Aorta (tissue), 5 donors: ENCODE data around the gene CLEC18C. TPM values are rescaled to one million over a fixed set of nuclear protein-coding genes. Genes with fewer than 3 reads are reported as not detected.
A peak's percentile ranks its signal among the peaks of the same experiment; 100 is the strongest.

Experiments
- ATAC-seq: fragments of 200-7000 bp; cut with Tn5 transposase; one replicate; pipeline ENCODE4 v1.9.1; 2022; ENCODE audit warnings: moderate library complexity; ENCODE audit not compliant: low FRiP score
- DNase-seq, 2 donors: peaks; one replicate each; pipeline ENCODE4 v3.0.0-alpha.2; 2020
- H3K27ac ChIP-seq, 2 donors: one replicate each; pipeline ENCODE4 v1.5.1; 2013; ENCODE audit warnings: low read length in 2 of 2, mild to moderate bottlenecking in 2 of 2, moderate library complexity in 2 of 2, control low read depth in 1 of 2, inconsistent platforms in 1 of 2, low read depth in 1 of 2
- H3K27me3 ChIP-seq, 2 donors: one replicate each; pipeline ENCODE4 v1.6.1; 2013; ENCODE audit warnings: control low read depth in 1 of 2, low read length in 1 of 2, mild to moderate bottlenecking in 1 of 2, moderate library complexity in 1 of 2; ENCODE audit not compliant: insufficient read depth in 2 of 2, control insufficient read depth in 1 of 2
- H3K36me3 ChIP-seq, 2 donors: one replicate each; pipeline ENCODE4 v1.6.1; 2013; ENCODE audit warnings: control low read depth in 1 of 2, low read length in 1 of 2, mild to moderate bottlenecking in 1 of 2; ENCODE audit not compliant: insufficient read depth in 2 of 2, control insufficient read depth in 1 of 2
- H3K4me1 ChIP-seq, 2 donors: one replicate each; pipeline ENCODE4 v1.6.1; 2013; ENCODE audit warnings: low read length in 2 of 2, control low read depth in 1 of 2, mild to moderate bottlenecking in 1 of 2, moderate library complexity in 1 of 2; ENCODE audit not compliant: insufficient read depth in 2 of 2, control insufficient read depth in 1 of 2
- H3K4me3 ChIP-seq, 2 donors: one replicate each; pipeline ENCODE4 v1.5.1; 2013; ENCODE audit warnings: low read length in 2 of 2, control low read depth in 1 of 2, mild to moderate bottlenecking in 1 of 2
- H3K9me3 ChIP-seq: one replicate; pipeline ENCODE4 v1.6.1; 2013; ENCODE audit warnings: mild to moderate bottlenecking, low read length; ENCODE audit not compliant: control insufficient read depth
- WGBS, 2 donors: extraction: QIAGEN DNeasy Blood & Tissue Kit; methylation state at CpG; one replicate each; pipeline ENCODE4 v1.1.7; 2013; 5-methylcytosine and 5-hydroxymethylcytosine counted together
- intact Hi-C, 2 donors: fragments of 100-400 bp; cut with DNase I; formaldehyde crosslinking; loops; one replicate each; pipeline versions ENCODE4 v1.14.2 to v1.15.0; 2022
- polyA plus RNA-seq, 2 donors: library from polyadenylated mRNA; stranded (reverse); fragments of 200-250 nt; gene quantifications; one replicate each; pipeline ENCODE4 v1.2.3, GENCODE V29; 2013
- total RNA-seq, 2 donors: library from RNA; stranded (reverse); fragmentation: NEBNext Ultra II Directional; extraction: Animal tissue kit (Norgen Biotek cat#: 25700); gene quantifications; one replicate each; pipeline ENCODE4 v1.2.1, GENCODE V29; 2021
- donor health status: healthy with polysubstance abuse.
- donor health status: Bipolar disorder and iron deficiency.
- donor health status: DM: no; HTN: no; CAD: no.
- donor health status: DM: no; HTN: no; CAD: no.
- donor health status: DM: yes; HTN: yes; CAD: no.

Gene CLEC18C
- total and polyA plus RNA-seq, 4 donors, result 0.08 to 1.3 (median 0.97) TPM

GRCh38 chr16:70156207-70156978 is 17.2 kb upstream of the CLEC18C start:
- Histone ChIP-seq H3K9me3 (no peaks in the 10 kb centered on the region), H3K27ac (no peak overlapping the region), H3K36me3 (peaks cover 28 to 29% of the 10 kb centered on the region in 2 donors), H3K4me3 (no peak overlapping the region), H3K27me3 (no peaks in the 10 kb centered on the region), H3K4me1 (no peaks in the 10 kb centered on the region)
- peak in 1 of 2 donors; percentile 83 for DNase-seq
- ATAC-seq, result no peak
- WGBS, 2 donors, result 92 to 93% methylated on average over 29 of the region's 29 CpGs
- intact Hi-C loops, result no loop called here

- no peak overlapping the region for H3K4me3 ChIP-seq
- no peak overlapping the region for H3K27ac ChIP-seq
- ATAC-seq (no peak), DNase-seq (peak in 1 of 2 donors; percentile 75)
- intact Hi-C loops, result no loop called here
- no peaks in the 10 kb centered on the region for H3K4me1 ChIP-seq
- H3K27me3 ChIP-seq, result no peaks in the 10 kb centered on the region
- peaks cover 23 to 25% of the 10 kb centered on the region in 2 donors for H3K36me3 ChIP-seq
- no peaks in the 10 kb centered on the region for H3K9me3 ChIP-seq
- 79 to 84% methylated on average over 11 of the region's 11 CpGs for WGBS, 2 donors
Measured at GRCh38 chr16:70157105-70157476, 16.5 kb upstream of the CLEC18C start.

GRCh38 chr16:70157477-70158260 is 15.9 kb upstream of the CLEC18C start:
- Histone ChIP-seq H3K9me3 (no peaks in the 10 kb centered on the region), H3K27me3 (no peaks in the 10 kb centered on the region), H3K4me1 (no peaks in the 10 kb centered on the region), H3K36me3 (peaks cover 23 to 27% of the 10 kb centered on the region in 2 donors), H3K4me3 (no peak overlapping the region), H3K27ac (no peak overlapping the region)
- no peak for ATAC-seq
- intact Hi-C loops, result no loop called here
- peak in 1 of 2 donors; percentile 75 for DNase-seq
- 85 to 88% methylated on average over 8 of the region's 8 CpGs for WGBS, 2 donors

- no peaks in the 10 kb centered on the region for H3K9me3 ChIP-seq
- DNase-seq (peak in 1 of 2 donors; percentile 79), ATAC-seq (no peak)
- intact Hi-C loops, result no loop called here
- WGBS, 2 donors, result 74 to 77% methylated on average over 7 of the region's 7 CpGs
- H3K4me3 ChIP-seq, result no peak overlapping the region
- H3K27me3 ChIP-seq, result no peaks in the 10 kb centered on the region
- no peak overlapping the region for H3K27ac ChIP-seq
- peaks cover 23 to 24% of the 10 kb centered on the region in 2 donors for H3K36me3 ChIP-seq
- no peaks in the 10 kb centered on the region for H3K4me1 ChIP-seq
Measured at GRCh38 chr16:70158261-70158939, 15.2 kb upstream of the CLEC18C start.

- DNase-seq, result peak; percentile 23 to 72
- Histone ChIP-seq H3K9me3 (no peaks in the 10 kb centered on the region), H3K36me3 (peaks cover 23 to 24% of the 10 kb centered on the region in 2 donors), H3K27me3 (no peaks in the 10 kb centered on the region), H3K27ac (no peak overlapping the region), H3K4me3 (no peak overlapping the region), H3K4me1 (no peaks in the 10 kb centered on the region)
- intact Hi-C loops, result loop anchor here in 1 of 2 donors (10.0 kb wide), 1 partner anchor 95 kb away; the partner anchor contains the start of gene EXOSC6
- WGBS, 2 donors, result 65 to 69% methylated on average over 9 of the region's 9 CpGs
- no peak for ATAC-seq
Measured at GRCh38 chr16:70159355-70160348, 13.9 kb upstream of the CLEC18C start.

- H3K27ac ChIP-seq, result no peak overlapping the region
- no peak for ATAC-seq
Measured at GRCh38 chr16:70160388-70160787, 13.2 kb upstream of the CLEC18C start.

GRCh38 chr16:70160821-70161220 is 12.8 kb upstream of the CLEC18C start:
- Histone ChIP-seq H3K27me3 (no peaks in the 10 kb centered on the region), H3K4me1 (no peaks in the 10 kb centered on the region), H3K4me3 (no peak overlapping the region), H3K36me3 (peaks cover 23 to 24% of the 10 kb centered on the region in 2 donors), H3K9me3 (no peaks in the 10 kb centered on the region), H3K27ac (no peak overlapping the region)
- 93 to 94% methylated on average over 6 of the region's 6 CpGs for WGBS, 2 donors
- ATAC-seq (no peak), DNase-seq (peak; percentile 26 to 78)
- intact Hi-C loops, result loop anchor here in 1 of 2 donors (10.0 kb wide), 1 partner anchor 94 kb away; the partner anchor contains the start of gene EXOSC6

More at GRCh38 chr16:70160388-70160787, 13.2 kb upstream of the CLEC18C start:
- intact Hi-C loops, result loop anchor here in 1 of 2 donors (10.0 kb wide), 1 partner anchor 94 kb away; the partner anchor contains the start of gene EXOSC6
- peak; percentile 17 to 67 for DNase-seq
- Histone ChIP-seq H3K36me3 (peaks cover 23 to 24% of the 10 kb centered on the region in 2 donors), H3K4me1 (no peaks in the 10 kb centered on the region), H3K9me3 (no peaks in the 10 kb centered on the region), H3K4me3 (no peak overlapping the region), H3K27me3 (no peaks in the 10 kb centered on the region)
- 83 to 88% methylated on average over 6 of the region's 6 CpGs for WGBS, 2 donors
